Measurements from ENCODE around the gene FOXD2.
"Not testable (repeated sequence)": the region's sequence is repeated elsewhere in the genome, so short reads cannot be mapped to it uniquely, and the experiment has no call there.

The FOXD2 gene

DNA sequence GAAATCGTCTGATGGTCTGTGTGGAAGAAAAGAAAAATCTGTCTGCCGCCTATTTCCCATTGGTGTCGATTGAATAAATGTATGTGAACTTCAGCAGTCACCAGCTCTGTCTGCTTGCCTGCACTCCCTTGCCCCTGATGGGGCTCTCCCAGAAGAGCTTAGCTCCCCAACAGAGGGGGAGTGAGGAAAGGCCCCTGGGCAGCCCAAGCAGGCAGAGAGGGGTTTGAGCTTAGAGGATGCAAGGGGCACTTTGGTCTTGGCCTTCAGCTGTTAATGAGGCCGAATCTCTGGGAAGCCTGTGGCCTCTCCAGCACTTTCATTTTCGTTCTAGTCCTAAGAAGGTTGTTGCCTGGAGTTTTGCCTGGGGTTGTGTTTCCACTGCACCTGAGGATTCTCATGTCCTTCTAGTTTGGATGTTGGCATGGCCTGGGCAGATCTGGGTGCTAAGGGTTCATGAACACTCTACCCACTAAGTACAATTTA lies 2.8 kb downstream of the FOXD2 start:
- no peak for DNase-seq

DNA sequence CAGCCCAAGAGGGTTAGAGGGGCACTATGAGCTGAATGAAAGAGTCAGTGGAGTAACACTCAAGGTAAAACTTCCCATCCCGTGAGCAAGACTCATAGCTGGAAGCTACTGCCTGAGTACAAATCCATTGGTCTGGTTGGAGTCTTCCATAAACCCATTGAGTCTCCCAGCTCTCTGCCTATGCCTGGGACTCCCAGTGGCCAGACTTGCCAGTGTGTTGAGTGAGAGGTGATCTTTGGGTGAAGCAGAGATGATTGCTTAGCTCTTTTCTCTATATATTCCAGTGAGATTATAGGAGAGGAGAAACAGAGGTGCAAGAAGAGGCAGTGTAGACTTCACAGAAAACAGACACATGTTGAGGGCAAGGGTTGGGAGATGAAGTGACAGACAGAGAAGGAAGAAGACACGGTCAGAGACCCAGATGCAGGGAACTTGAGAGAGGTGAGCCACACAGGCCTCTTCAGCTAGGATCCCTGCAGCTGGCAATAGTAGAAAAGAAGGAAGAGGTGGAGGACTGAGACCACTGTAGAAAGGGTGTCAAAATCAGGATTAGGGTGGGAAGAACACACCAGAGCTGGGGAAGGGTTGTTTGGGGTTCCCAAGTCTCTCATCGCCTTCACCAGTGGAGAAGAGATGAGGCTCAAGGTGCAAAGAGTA lies 3.7 kb downstream of the FOXD2 start:
- DNase-seq: no peak

DNA sequence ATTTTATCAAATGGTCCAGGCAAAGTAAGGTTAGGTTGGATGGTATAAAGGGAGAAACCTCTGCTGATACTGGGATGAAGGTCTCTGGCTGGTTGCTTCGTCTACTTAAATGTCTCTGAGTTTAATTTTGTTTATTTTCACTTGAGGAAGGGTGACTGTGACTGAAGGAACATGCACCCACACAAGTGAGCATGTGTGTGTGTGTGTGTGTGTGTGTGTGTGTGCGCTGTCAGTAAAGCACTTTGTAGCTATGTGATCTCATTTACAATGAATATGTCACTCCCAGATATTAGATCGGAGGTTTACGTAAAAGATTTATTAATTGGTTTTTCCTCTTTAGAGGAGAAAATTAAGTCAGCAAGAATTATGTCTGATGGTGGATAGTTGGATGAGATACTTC lies 4.4 kb downstream of the FOXD2 start:
- no peak for DNase-seq

DNA sequence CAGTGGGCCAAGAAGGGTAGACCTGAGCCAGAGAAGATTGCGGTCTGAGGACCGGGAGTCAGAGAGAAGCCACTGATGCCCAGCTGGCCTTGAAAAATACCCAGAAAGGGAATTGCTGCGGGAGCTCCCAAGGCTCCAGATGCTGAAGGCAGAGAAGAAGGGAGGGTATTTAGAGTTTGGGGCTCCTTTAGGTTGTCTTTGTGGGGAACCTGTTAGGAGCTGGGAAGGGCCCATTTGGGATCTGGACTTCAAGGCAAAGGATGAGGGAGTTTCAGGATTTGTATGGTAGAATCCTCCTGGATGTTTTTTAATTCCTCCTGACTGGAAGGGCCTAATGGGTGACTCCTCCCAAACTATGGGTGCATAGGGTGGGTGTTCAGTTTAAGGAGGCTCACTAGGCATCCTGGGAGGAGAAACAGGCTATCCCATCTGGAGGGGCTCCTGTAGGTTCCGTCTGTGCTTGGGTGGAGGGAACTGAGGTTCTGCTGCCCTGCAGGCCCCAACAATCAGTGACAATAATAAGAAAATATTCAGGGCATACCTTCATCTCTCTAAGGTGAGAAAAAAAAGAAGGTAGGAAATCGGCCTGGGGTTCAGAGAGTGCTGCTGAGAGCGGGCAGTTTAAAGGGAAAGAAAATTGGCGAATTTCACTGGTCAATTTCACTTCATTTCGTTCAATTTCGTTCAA lies 5.1 kb downstream of the FOXD2 start:
- no peak for DNase-seq

DNA sequence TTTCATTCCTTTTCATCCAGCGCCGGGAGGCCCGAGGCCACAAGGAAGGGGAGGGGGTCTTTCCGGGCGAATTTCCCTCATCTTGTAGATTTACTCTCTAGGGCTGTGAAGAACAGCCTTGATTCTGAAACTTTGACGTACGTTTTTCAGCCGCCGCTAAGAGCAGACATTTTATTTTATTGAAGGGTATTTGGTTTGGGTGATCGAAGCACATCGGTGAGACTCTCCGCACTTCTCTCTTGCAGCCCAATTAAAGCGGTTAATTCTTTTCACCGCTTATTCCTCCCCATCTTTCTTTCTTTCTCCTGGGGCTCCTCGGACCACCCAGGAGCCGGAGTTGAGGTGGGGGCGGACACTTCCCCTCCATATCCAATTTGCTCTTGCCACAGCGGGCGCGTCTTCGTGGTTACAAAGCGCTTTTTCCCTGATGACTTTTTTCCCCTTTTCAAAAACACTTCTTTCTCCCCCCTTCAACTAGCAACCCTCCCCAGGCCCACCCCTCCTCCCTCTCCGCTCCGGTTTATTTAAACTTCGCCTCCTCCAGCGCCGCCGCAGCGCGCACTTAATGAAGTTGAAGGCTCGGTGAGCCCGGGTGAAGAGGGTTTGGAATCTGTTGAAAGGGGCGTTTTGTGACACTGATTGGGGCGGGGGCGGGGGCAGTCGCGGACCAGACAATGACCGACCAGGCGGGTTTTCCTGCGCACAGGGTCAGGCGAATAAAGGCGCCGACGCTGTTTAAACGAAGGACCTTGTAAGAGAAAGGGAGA lies 5.9 kb downstream of the FOXD2 start:
- no peak for DNase-seq

DNA sequence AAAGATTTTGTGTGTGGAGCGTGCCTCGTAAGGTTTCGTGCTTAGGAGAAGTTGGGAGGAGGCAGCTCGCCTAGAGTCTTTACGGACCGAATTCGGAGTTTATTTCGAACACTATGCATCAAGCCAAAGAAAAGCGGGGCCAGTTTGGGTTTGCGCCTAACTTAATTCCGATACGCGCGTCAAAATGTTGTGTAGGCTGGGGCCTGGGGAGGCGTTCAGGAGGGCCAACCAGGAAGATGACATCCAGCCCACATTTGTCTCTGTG lies 6.4 kb downstream of the FOXD2 start:
- DNase-seq: no peak

DNA sequence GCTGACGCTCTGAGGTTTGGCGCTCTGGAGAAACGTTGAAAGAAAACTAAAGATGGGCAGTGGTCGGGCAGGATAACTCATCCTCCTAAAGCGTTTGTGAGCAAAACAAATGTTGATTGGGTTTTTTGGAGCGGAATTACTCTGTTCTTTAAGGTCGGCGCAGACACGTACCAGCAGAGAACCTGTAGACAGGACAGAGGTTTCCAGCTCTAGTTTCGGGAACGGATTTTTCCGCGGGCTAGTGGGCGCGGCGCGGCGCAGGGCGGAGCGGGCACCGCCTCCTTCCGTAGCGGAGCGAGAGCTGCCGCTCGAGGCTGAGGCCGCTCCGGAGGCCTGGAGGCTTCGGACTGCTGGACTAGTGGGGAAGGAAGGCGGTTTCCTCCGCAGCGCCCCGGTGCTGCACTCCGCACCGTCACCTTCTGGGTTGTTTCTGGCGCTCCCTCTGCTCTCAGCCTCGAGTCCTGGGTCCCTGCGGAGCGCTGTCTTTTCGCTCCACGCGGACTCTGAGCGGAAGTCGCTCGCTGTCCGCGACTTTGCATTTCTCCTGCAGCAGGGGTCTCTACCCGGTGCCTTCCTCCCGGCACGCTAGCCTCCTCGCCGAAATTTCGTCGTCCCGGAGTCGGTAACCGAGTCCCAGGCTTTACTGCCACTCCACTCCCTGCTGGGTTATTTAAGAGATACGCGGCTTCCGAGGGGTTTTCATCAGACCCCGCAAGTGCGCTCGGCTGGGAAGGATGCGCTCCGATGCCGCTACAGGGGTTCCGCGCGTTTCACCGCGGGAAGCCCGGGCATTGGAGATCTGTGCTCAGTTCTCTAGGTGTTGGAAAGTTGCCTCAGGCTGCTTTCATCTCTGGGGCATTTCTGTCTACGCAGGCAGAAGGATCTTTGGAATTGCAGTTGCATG lies 7.0 kb downstream of the FOXD2 start:
- DNase-seq: peak in 1 of 2 donors; percentile 22

DNA sequence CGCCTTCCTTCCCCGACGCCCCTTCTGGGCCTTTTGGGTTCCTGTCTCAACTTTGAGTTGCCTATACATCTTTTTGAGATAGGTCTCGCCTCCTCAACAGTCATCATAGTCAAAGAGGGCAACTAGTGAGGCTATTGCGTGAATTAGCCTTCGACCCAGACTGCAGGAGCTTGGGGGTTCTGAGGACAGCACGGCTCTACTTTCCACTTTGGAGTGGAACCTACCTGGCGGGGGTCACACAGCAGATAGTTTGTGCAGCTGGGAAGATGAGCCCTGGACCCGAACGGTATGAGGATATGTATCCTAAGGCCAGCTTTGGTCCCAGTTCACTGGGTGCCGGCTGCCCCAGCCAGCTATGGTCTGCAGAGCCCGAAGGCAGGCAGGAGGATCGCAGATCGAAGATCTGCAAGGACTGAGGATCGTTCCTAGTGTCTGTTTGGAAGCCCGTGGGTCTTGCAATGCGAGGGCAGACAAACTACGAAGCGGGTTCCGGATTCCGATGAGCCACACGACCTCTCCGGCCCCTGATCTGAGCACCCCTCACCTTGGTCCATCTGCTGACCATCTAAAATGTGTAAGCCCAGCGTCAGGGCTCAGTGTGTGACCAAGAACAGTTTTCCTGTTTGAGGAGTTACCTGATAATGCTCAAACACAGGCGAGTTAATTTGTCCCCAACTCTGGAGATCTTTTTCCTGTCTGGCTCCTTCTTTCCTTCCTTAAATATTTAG lies 8.1 kb downstream of the FOXD2 start:
- DNase-seq: no peak

DNA sequence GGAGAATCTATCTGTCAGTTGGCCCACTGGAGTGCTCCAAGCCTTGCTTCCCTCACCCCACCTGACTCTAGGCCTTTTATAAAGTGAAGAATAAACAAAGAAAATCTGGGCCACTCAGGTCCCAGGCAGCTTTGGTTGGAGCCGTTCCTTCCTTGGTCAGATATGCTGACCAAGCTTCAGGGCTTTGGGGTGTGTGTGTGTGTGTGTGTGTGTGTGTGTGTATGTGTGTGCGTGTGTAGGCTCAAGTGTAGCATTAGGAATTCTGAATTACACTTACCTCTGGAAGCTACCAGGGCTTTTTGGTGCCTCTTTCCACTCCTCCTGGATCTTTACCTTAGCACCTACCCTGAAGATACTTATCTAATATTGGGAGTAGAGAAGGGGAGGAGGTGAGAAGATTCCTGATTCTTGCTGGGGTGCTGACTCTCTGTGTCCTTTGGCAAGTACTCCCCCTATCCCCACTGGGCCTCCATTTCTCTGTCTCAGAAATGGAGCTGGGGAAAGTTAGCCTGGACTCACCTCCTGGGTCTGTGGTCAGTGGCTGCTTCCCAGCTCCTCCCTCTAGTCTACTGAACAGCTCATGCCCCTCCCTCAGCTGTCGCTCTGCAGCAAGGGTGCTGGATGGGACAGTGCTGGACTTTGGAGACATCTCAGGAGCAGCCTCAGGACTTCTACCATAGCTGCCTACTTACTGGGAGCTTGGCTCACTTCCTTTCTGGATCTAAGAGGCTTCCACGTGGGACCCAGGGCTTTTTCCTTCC lies 10.8 kb downstream of the FOXD2 start:
- DNase-seq: no peak

DNA sequence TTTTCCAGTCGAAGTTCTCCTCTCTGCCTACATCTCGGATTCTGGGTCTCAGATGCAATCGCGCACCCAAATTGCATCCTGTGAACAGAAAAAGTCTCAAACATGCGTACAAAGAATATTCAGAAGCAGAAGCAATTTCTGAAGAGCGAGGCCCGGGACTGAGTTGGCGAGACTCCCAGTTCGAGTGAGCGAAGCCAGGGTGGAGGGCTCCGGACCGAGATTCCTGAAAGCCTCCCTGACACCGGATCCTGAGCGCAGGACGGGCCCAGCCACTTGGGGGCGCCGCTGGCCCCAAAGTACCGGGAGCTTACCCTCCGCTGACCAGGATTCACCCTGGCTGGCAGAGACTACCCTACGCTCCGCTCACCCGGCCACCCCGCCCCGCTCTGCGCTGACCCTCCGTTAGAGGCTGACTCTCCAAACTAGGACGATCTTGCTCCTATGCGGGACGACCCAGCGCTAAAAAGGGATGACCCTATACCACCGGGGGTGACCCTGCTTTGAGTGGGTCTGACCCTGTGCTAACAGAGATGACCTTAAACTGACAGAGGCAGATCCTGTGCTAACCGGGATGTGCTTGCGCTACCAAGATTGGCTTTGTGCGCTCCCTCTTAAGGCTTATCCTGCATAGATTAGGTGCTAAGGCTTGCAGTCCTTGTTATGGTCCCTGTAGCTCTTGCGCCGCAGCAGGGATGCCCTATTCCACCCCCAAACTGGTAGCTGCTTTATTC lies 12.1 kb downstream of the FOXD2 start:
- no peak for DNase-seq

DNA sequence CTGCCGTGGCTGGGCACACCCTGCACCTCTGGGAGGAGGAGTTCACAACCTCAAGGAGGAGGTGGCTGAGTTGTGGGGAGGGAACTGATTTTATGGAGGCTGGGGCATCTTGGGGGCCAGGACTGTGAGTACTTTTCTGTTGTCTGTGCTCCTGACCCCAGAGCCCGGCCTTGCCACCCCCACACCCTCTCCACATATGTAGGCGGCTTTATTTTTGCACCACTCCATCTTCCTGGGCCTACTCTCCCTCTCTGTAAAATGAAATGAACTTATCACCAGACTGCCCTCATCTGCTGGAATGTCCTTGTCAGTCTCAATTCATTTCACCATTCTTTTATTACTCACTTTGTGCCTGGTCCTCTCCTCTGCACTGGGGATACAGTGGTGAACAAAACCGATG lies 12.8 kb downstream of the FOXD2 start:
- no peak for DNase-seq

DNA sequence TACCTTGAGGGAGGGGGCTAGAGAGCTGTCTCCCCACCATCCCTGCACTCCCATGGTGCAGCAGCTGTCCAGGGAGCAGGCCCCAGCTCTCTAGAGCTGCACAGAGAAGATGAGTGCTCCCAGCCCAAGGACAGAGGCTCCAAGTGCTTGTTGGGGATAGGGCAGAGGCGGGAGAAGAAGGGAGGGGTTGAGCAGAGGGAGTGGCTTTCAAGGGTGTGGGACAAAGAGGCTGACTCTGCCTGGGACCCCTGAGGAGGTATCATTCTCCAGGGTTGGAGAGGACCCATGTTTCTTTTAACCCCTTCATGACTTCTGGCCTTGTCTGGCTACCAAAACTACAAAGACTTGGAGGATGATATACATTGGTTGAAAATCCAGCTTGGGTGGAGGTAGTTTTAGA lies 14.6 kb downstream of the FOXD2 start:
- no peak for DNase-seq

DNA sequence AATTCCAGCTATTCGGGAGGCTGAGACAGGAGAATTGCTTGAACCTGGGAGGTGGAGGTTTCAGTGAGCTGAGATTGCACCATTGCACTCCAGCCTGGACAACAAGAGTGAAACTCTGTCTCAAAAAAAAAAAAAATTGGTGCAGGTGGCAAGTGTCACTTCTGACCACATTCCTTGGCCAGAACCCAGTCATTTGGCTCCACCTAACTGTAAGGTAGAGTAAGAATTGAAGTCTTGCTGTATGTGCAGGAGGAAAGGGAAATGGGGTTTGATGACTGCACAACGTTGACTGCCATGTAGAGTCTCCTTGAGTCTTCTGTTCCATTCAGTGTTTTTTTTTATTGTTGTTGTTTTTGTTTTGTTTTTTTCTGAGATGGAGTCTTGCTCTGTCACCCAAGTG lies 16.1 kb downstream of the FOXD2 start:
- DNase-seq: not testable (repeated sequence)

DNA sequence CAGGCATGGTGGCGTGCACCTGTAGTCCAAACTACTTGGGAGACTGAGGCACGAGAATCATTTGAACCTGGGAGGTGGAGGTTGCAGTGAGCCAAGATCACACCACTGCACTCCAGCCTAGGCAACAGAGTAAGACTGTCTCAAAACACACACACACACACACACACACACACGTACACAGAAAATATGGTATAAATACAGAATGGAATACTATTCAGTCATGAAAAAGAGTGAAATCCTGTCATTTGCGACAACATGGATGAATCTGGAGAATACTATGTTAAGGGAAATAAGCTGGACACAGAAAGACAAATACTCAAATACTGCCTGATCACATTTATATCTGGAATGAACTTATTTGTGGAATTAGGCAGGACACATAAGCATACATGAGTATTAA lies 18.4 kb downstream of the FOXD2 start:
- DNase-seq: no peak

DNA sequence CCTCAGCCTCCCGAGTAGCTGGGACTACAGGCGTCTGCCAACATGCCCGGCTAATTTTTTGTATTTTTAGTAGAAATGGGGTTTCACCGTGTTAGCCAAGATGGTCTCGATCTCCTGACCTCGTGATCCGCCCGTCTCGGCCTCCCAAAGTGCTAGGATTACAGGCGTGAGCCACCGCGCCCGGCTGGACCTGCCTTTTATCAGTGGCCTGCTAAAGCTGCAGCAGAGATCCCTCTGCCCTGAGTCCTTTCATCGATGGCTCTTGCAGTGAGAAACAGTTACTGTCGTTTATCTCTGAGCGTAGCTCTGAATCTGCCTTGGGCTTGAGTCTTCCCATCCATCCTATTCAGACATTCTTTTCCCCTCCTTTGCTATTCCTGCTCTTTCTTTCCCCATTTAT lies 19.7 kb downstream of the FOXD2 start:
- not testable (repeated sequence) for DNase-seq

DNA sequence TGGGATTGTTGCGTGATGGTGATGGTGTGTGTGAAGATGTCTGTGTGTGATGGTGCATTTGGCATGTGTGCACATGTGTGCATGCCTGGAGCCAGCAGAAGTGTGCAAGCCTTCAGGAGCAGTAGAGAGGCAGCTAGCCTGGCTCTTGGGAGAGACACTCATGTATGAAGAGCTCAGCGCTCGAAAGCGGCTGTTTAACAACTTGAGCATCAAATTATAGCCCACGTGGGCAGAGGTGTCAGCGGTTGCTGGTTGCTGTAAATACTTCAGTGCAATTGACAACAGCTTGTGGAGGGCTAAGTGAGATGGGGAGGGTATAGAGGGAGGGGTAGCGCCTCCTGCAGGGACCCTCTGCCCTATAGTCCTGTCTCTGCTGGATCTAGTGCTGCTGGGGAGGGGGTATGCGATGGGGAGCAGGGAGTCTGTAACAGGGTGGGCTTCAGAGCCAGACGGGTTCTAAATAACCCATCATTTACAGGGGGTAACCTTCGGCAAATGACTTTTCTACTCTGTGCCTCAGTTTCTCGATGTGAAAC lies 21.5 kb downstream of the FOXD2 start:
- no peak for DNase-seq

DNA sequence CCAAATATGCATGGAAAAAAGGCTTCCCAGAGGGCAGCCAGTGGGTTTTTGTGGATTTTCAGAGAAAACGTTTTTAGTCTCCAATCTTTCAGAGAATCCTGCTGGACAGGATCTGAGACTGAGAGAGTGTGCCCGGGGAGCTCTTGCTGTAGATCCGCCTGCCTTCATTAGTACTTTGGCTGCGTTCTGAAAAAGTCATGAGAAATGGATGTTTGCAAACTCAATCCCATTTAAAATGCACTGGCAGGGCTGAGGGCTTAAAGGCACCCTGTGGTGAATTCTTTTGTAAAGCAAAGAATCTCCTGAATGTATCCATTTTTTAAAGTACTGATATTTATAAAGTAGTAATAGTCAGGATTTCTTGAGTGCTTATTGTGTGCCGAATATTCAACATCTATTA lies 22.2 kb downstream of the FOXD2 start:
- DNase-seq: no peak

DNA sequence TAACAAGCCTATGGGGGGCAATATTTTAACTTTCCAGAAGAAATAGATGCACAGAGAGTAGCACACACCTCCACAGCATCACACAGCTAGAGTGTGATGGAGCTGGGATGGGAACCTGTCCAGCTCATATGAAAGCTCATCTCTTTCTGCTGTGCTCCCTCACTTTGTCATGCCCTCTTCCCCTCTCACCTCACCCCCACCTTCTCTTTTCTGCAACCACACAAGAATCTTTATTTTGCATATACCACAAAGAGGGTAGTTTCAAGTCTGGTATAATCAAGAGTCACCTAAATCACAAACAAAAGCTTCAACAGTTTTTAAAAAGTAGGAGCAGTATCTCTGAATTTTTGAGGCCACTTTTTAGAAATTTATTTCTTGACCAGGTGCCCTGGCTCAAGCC lies 22.6 kb downstream of the FOXD2 start:
- DNase-seq: no peak

DNA sequence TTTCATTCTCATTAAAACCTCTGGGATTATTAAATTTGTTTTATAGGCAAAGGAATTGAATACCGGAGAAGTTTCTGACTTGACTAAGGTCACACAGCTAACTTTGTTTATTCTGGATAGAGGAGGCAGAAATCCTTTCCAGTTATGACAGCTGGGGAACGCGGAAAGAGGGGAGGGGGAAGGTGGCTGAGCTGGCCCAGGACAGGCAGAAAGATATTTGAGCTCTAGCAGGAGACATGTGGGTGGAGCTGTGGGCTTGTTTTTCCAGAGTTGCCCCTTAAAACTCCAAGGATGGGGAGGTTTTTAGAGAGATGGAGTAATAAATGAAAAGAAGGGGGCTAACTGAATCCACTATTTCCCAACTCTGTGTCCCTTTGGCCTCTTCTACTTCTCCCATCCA lies 27.8 kb downstream of the FOXD2 start:
- DNase-seq: no peak

DNA sequence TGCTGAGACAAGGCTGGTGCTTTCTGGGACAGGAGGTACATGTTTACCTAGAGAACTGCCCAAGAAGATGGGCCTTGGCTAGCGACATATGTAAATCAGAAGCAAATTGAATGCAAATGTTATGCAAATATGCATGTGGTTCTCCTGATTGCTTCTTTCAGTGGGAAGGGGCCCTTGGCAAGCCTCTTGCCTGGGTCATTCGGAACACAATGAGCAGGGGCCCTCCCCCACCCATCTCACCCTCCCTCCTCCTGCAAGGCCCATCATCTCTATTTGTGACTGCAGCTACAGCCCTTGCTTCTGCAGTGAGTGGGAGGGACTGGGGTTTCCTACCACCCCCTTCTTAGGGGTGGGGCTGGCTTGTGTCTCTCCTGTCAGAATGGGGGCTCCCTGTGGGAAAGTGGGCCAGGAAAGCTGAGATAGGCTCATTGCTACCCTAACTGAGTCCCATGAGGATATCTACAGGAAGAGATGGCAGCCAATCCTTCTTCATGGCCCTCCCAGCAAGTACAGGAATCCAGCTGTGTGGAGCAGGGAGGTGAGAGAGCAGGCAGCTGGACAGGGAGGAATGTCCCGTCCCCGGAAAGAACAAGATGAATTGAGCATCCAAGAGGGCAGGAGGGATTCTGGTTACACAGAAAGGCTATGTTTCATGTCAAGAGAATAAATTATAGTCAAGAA lies 31.0 kb downstream of the FOXD2 start:
- DNase-seq: no peak
